ENCODE data around the gene DKK1. TPM values are rescaled to one million over a fixed set of nuclear protein-coding genes. Genes with fewer than 3 reads are reported as not detected.

The DKK1 gene
- total and polyA plus RNA-seq, 2 of the 13 experiments (the other 11 are each of a cell fraction or from before 2014, with no cell fraction given): 123 to 262 TPM

DNA sequence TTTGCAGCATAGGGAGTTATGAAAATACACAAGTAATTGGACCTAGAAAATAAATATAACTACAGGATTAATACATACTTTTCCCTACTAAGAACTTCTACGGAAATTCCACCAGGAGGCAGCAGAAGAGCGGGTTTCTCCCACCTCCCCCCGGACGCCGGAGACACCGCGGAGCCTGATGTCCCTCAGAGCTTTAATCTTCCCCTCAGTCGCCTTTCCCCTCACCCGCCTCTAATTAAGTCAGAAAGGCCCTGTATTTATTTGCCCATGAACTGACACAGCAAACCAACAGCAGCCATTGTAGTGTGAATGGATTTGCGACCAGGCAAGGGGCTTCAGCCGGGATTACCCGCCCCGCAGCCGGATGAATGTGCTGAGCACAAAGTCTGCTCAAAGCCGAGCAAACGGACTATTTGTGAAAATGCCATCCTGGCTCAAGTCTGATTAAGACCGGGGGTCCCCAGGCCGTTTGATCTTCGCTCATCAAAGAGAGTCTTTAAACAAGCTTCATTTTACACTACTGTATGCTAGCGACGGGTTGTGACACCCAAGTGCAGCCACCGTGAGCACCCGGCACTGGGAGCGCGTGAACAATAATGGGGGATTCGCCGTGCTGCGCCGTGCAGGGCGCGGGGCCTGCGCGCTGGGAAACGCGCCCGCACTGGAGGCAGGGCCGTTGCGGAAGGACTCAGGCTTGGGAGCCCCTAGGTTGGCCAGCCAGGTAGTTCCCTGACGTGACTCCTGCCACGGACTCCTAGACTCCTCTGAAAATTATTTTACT is 5.6 kb upstream of the DKK1 start (continued):
- TF ChIP-seq RELA (CRISPR knock-in tag; IDR thresholded peaks at IDR 0.05) (no peak), ZNF121 (CRISPR knock-in tag; IDR thresholded peaks at IDR 0.05) (no peak), ZFP82 (CRISPR knock-in tag; IDR thresholded peaks at IDR 0.05; ENCODE audit: borderline replicate concordance) (no peak), NR2F1 (CRISPR knock-in tag; IDR thresholded peaks at IDR 0.05) (no peak), NBN (conservative IDR thresholded peaks at IDR 0.05) (no peak), CEBPG (CRISPR knock-in tag; IDR thresholded peaks at IDR 0.05) (no peak), ZMYM4 (CRISPR knock-in tag; IDR thresholded peaks at IDR 0.05) (peak; percentile 67), EP300 (IDR thresholded peaks at IDR 0.05; ENCODE audit: low read depth in 2 of 2, low read length in 2 of 2) (peak in 1 of 2 experiments; percentile 54; a peak in 1 of 4 replicates), EP300 (CRISPR knock-in tag; IDR thresholded peaks at IDR 0.05; ENCODE audit: borderline replicate concordance) (no peak), BHLHE40 (IDR thresholded peaks at IDR 0.05; ENCODE audit: low read length) (no peak), TEAD2 (CRISPR knock-in tag; IDR thresholded peaks at IDR 0.05) (no peak), RBFOX2 (IDR thresholded peaks at IDR 0.05; ENCODE audit: low read depth, low read length) (peak; percentile 55; the same call in 1 of the 2 replicates), SMAD1 (CRISPR knock-in tag; IDR thresholded peaks at IDR 0.05; ENCODE audit: borderline replicate concordance, low read depth) (peak; percentile 34; the same call in 1 of the 2 replicates), ZNF879 (CRISPR knock-in tag; IDR thresholded peaks at IDR 0.05) (no peak)
- TF ChIP-seq, protein P1, sequence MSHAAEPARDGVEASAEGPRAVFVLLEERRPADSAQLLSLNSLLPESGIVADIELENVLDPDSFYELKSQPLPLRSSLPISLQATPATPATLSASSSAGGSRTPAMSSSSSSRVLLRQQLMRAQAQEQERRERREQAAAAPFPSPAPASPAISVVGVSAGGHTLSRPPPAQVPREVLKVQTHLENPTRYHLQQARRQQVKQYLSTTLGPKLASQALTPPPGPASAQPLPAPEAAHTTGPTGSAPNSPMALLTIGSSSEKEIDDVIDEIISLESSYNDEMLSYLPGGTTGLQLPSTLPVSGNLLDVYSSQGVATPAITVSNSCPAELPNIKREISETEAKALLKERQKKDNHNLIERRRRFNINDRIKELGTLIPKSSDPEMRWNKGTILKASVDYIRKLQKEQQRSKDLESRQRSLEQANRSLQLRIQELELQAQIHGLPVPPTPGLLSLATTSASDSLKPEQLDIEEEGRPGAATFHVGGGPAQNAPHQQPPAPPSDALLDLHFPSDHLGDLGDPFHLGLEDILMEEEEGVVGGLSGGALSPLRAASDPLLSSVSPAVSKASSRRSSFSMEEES (CRISPR knock-in tag; IDR thresholded peaks at IDR 0.05): no peak
- TF ChIP-seq, protein P2, sequence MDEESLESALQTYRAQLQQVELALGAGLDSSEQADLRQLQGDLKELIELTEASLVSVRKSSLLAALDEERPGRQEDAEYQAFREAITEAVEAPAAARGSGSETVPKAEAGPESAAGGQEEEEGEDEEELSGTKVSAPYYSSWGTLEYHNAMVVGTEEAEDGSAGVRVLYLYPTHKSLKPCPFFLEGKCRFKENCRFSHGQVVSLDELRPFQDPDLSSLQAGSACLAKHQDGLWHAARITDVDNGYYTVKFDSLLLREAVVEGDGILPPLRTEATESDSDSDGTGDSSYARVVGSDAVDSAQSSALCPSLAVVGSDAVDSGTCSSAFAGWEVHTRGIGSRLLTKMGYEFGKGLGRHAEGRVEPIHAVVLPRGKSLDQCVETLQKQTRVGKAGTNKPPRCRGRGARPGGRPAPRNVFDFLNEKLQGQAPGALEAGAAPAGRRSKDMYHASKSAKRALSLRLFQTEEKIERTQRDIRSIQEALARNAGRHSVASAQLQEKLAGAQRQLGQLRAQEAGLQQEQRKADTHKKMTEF (CRISPR knock-in tag; IDR thresholded peaks at IDR 0.05): no peak; the same call in 1 of the 2 replicates
- TF ChIP-seq, protein P3, sequence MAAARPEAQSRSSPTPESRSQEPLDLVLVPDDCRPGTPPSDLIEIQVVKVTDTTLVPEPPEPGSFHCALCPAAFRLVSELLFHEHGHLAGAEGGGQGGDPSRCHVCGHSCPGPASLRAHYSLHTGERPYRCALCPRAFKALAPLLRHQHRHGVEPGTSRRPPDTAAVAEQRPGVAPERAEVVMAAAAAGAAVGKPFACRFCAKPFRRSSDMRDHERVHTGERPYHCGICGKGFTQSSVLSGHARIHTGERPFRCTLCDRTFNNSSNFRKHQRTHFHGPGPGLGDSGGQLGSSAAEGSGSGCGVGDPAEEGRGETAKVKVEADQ (CRISPR knock-in tag; IDR thresholded peaks at IDR 0.05; ENCODE audit: borderline replicate concordance): peak; percentile 67; the same call in 1 of the 2 replicates
- TF ChIP-seq, protein P4, sequence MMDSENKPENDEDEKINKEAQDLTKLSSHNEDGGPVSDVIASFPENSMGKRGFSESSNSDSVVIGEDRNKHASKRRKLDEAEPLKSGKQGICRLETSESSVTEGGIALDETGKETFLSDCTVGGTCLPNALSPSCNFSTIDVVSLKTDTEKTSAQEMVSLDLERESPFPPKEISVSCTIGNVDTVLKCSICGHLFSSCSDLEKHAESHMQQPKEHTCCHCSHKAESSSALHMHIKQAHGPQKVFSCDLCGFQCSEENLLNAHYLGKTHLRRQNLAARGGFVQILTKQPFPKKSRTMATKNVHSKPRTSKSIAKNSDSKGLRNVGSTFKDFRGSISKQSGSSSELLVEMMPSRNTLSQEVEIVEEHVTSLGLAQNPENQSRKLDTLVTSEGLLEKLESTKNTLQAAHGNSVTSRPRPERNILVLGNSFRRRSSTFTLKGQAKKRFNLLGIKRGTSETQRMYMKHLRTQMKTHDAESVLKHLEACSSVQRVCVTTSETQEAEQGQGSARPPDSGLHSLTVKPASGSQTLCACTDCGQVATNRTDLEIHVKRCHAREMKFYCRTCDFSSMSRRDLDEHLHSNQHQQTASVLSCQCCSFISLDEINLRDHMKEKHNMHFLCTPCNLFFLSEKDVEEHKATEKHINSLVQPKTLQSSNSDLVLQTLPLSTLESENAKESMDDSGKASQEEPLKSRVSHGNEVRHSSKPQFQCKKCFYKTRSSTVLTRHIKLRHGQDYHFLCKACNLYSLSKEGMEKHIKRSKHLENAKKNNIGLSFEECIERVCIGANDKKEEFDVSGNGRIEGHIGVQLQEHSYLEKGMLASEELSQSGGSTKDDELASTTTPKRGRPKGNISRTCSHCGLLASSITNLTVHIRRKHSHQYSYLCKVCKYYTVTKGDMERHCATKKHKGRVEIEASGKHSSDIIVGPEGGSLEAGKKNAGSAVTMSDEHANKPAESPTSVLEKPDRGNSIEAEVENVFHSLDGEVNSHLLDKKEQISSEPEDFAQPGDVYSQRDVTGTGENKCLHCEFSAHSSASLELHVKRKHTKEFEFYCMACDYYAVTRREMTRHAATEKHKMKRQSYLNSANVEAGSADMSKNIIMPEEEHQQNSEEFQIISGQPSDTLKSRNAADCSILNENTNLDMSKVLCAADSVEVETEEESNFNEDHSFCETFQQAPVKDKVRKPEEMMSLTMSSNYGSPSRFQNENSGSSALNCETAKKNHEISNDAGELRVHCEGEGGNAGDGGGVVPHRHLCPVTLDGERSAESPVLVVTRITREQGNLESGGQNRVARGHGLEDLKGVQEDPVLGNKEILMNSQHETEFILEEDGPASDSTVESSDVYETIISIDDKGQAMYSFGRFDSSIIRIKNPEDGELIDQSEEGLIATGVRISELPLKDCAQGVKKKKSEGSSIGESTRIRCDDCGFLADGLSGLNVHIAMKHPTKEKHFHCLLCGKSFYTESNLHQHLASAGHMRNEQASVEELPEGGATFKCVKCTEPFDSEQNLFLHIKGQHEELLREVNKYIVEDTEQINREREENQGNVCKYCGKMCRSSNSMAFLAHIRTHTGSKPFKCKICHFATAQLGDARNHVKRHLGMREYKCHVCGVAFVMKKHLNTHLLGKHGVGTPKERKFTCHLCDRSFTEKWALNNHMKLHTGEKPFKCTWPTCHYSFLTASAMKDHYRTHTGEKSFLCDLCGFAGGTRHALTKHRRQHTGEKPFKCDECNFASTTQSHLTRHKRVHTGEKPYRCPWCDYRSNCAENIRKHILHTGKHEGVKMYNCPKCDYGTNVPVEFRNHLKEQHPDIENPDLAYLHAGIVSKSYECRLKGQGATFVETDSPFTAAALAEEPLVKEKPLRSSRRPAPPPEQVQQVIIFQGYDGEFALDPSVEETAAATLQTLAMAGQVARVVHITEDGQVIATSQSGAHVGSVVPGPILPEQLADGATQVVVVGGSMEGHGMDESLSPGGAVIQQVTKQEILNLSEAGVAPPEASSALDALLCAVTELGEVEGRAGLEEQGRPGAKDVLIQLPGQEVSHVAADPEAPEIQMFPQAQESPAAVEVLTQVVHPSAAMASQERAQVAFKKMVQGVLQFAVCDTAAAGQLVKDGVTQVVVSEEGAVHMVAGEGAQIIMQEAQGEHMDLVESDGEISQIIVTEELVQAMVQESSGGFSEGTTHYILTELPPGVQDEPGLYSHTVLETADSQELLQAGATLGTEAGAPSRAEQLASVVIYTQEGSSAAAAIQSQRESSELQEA (CRISPR knock-in tag; IDR thresholded peaks at IDR 0.05; ENCODE audit: not compliant biosample characterization): peak; percentile 90

Data from HepG2 (cell line).